ENCODE data around the gene GTSF1L. TPM values are rescaled to one million over a fixed set of nuclear protein-coding genes. Genes with fewer than 3 reads are reported as not detected.

Gene GTSF1L
- total RNA-seq, 1 experiment from 2014 or later, result not detected

- Histone ChIP-seq H3K9me3 (ENCODE audit: control insufficient read depth, low read depth, low read length) (no peaks in the 10 kb centered on the region), H3K18ac (ENCODE audit: insufficient read length, low read depth, low read length) (no peak overlapping the region), H3K4me1 (ENCODE audit: insufficient read depth, low read length) (no peaks in the 10 kb centered on the region), H2BK20ac (ENCODE audit: low read depth, low read length, poor library complexity, severe bottlenecking) (no peak overlapping the region), H4K91ac (ENCODE audit: insufficient read length, low read depth, low read length) (no peak overlapping the region), H2AFZ (ENCODE audit: low read length) (no peak overlapping the region), H2BK120ac (ENCODE audit: low read depth, low read length, poor library complexity, severe bottlenecking) (no peak overlapping the region), H4K5ac (ENCODE audit: insufficient read length, low read depth, low read length) (no peak overlapping the region), H4K20me1 (ENCODE audit: control insufficient read depth, insufficient read depth, insufficient read length) (no peaks in the 10 kb centered on the region), H3K27ac (ENCODE audit: insufficient read length, low read depth, low read length) (no peak overlapping the region), H3K79me1 (ENCODE audit: insufficient read depth, low read depth, low read length, poor library complexity, severe bottlenecking) (no peaks in the 10 kb centered on the region), H2AK5ac (ENCODE audit: insufficient read length, low read length) (no peak overlapping the region), H2BK12ac (ENCODE audit: insufficient read length, low read depth, low read length) (no peak overlapping the region), H3K23me2 (ENCODE audit: insufficient read length, low read depth, low read length, poor library complexity, severe bottlenecking) (no peaks in the 10 kb centered on the region), H2BK15ac (ENCODE audit: low read depth, low read length) (no peak overlapping the region), H3K14ac (ENCODE audit: insufficient read depth, low read length) (no peak overlapping the region), H3T11ph (ENCODE audit: low read length) (no peak overlapping the region), H4K8ac (replicated peaks; ENCODE audit: insufficient read length, low read depth, low read length) (no peak overlapping the region), H3K9ac (ENCODE audit: extremely low read depth, insufficient read length, low read length) (no peak overlapping the region), H3K56ac (ENCODE audit: insufficient read length, low read depth, low read length) (no peak overlapping the region), H3K4me2 (ENCODE audit: insufficient read depth, insufficient read length, low read length) (no peak overlapping the region), H3K79me2 (ENCODE audit: insufficient read depth, low read length) (no peaks in the 10 kb centered on the region), H2BK5ac (ENCODE audit: insufficient read length, low read length) (no peak overlapping the region), H3K4ac (ENCODE audit: low read depth, low read length) (no peak overlapping the region), H3K23ac (ENCODE audit: insufficient read length, low read depth, low read length) (no peak overlapping the region), H3K27me3 (ENCODE audit: insufficient read depth, low read length) (no peaks in the 10 kb centered on the region)
- no CpG with 5 or more reads among the region's 3 CpGs for WGBS (ENCODE audit: extremely low coverage, insufficient read length, low lambda C conversion rate)
- H3K4me3 Mint-ChIP-seq, result no peak overlapping the region
- no peak overlapping the region for H3K27ac Mint-ChIP-seq
- TF ChIP-seq, protein P1, sequence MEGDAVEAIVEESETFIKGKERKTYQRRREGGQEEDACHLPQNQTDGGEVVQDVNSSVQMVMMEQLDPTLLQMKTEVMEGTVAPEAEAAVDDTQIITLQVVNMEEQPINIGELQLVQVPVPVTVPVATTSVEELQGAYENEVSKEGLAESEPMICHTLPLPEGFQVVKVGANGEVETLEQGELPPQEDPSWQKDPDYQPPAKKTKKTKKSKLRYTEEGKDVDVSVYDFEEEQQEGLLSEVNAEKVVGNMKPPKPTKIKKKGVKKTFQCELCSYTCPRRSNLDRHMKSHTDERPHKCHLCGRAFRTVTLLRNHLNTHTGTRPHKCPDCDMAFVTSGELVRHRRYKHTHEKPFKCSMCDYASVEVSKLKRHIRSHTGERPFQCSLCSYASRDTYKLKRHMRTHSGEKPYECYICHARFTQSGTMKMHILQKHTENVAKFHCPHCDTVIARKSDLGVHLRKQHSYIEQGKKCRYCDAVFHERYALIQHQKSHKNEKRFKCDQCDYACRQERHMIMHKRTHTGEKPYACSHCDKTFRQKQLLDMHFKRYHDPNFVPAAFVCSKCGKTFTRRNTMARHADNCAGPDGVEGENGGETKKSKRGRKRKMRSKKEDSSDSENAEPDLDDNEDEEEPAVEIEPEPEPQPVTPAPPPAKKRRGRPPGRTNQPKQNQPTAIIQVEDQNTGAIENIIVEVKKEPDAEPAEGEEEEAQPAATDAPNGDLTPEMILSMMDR (conservative IDR thresholded peaks at IDR 0.05), result no peak
- peaks cover 3% of the 10 kb centered on the region for H3K27me3 Mint-ChIP-seq (ENCODE audit: low read depth)
- H3K4me1 Mint-ChIP-seq, result peaks cover 8 to 14% of the 10 kb centered on the region in 2 experiments
- peaks cover 5 to 7% (median 6%) of the 10 kb centered on the region in 3 experiments; a peak in 5 of 7 replicates for H3K36me3 Mint-ChIP-seq (ENCODE audit: insufficient read depth in 1 of 3, low read depth in 3 of 3)
- H3K9me3 Mint-ChIP-seq, result no peaks in the 10 kb centered on the region
- DNase-seq, result no peak
Measured at GRCh38 chr20:43723735-43724134, 3.1 kb downstream of the GTSF1L start.
